ENCODE measurements around the gene KCP. TPM values are rescaled to one million over a fixed set of nuclear protein-coding genes. Genes with fewer than 3 reads are reported as not detected.

KCP gene
- total and polyA plus RNA-seq, 10 of the 15 experiments (the other 5 are each of a cell fraction or from before 2014, with no cell fraction given) = 0.05 to 7.8 (median 2.5) TPM

- Histone ChIP-seq H3K9me3 (replicated peaks; ENCODE audit: control insufficient read depth, insufficient read depth, low read length) (no peaks in the 10 kb centered on the region), H3K79me2 (ENCODE audit: control insufficient read depth, insufficient read depth, low read length) (no peaks in the 10 kb centered on the region), H3K9ac (ENCODE audit: control insufficient read depth, insufficient read depth, low read length) (no peak overlapping the region), H3K4me2 (ENCODE audit: control insufficient read depth, insufficient read depth) (no peak overlapping the region), H3K4me3 (no peak overlapping the region), H3K27me3 (replicated peaks in 1 of 2; ENCODE audit: control insufficient read depth in 2 of 2, insufficient read depth in 2 of 2, low read length in 1 of 2) (no peaks in the 10 kb centered on the region; a peak in 2 of 4 replicates), H3K36me3 (ENCODE audit: control insufficient read depth in 2 of 2, insufficient read depth in 2 of 2, low read length in 1 of 2) (no peaks in the 10 kb centered on the region), H3K27ac (ENCODE audit: control insufficient read depth, insufficient read depth) (no peak overlapping the region), H2AFZ (ENCODE audit: control insufficient read depth, low read depth, low read length) (no peak overlapping the region), H3K4me1 (ENCODE audit: control insufficient read depth, insufficient read depth, low read length) (no peaks in the 10 kb centered on the region; the same call in 1 of the 2 replicates), H4K20me1 (ENCODE audit: control insufficient read depth, insufficient read depth) (no peaks in the 10 kb centered on the region)
- ATAC-seq (no peak), FAIRE-seq (no peak), DNase-seq (ENCODE audit: low read depth, low spot score) (no peak)
- ChIA-PET POLR2A (no interaction called here), CTCF (no interaction called here), RAD21 (ENCODE audit: unreplicated experiment) (no interaction called here), SMC1A (ENCODE audit: uncharacterized antibody, unreplicated experiment) (no interaction called here)
- 49% methylated on average over 22 of the region's 22 CpGs for WGBS (ENCODE audit: insufficient coverage, insufficient replicate concordance, low lambda C conversion rate, missing lambda C conversion rate)
- BruUV-seq (replicated peaks) = no TSS peak
- intact Hi-C loops (cut with micrococcal nuclease; ENCODE audit: unreplicated experiment) (no loop called here), in situ Hi-C loops (cut with MboI) (no loop called here)
- TF ChIP-seq NR2C2 (IDR thresholded peaks at IDR 0.05; ENCODE audit: borderline replicate concordance, control insufficient read depth, insufficient read length, low read depth) (peak; percentile 58), NR2F1 (conservative IDR thresholded peaks at IDR 0.05) (peak; percentile 69), NR2C1 (IDR thresholded peaks at IDR 0.05) (peak; percentile 78), ZBTB40 (IDR thresholded peaks at IDR 0.05; ENCODE audit: borderline replicate concordance) (no peak)
These were observed 72.3 kb downstream of the KCP start for GRCh38 chr7:128838109-128838779.

Data from GM12878 (cell line).